ENCODE measurements around the gene CPM.
"Not testable (repeated sequence)": the region's sequence is repeated elsewhere in the genome, so short reads cannot be mapped to it uniquely, and the experiment has no call there.

Gene CPM

DNA sequence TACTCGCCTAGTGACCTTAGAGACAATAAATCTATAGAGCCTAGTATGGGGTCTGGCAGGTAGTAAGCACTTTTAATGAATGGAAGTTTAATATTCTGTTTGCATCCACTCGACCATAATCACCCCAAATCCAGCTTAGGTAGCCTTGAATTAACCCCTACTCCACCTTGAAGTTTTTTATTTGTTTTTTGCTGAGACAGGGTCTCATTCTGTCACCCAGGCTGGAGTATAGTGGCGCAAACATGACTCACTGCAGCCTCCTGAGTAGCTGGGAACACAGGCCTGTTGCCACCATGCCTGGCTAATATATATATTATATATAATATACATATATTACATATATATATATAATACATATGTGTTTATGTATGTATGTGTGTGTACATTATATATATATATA is 86.2 kb downstream of the CPM start:
- DNase-seq: no peak

DNA sequence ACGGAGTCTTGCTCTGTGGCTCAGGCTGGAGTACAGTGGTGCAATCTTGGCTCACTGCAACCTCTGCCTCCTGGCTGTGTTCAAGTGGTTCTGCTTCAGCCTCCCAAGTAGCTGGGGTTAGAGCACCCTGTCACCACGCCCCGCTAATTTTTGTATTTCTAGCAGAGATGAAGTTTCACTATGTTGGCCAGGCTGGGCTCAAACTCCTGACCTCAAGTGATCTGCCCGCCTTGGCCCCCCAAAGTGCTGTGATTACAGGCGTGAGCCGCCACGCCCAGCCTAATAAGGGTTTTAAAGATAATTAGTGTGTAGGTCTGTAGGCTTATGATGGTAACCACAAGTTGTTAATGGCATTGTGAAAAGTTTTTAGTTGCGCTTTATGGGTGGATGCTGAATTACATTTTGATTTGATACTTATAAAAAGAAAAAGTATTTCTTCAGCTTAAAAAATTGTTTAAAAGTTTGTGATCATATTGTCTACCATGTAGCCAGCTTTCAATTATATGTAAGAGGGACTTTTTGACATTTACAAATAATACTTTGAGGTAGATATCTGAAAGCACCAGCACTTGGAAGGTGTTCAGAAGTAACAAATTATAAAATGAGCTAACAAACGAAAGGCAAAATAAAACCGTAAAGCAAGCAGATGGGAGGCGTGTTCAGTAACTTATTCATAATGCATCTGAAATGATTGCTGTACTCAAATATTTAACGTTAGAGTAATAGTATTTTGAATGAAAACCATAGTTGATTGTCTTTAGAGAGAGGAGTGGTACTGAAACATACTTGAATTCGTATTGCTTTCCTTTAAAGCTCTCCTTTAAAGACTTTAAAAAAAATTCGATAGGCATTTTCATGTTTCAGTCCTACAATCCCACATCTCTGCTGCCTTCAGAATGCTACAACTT is 87.9 kb downstream of the CPM start:
- DNase-seq: no peak

DNA sequence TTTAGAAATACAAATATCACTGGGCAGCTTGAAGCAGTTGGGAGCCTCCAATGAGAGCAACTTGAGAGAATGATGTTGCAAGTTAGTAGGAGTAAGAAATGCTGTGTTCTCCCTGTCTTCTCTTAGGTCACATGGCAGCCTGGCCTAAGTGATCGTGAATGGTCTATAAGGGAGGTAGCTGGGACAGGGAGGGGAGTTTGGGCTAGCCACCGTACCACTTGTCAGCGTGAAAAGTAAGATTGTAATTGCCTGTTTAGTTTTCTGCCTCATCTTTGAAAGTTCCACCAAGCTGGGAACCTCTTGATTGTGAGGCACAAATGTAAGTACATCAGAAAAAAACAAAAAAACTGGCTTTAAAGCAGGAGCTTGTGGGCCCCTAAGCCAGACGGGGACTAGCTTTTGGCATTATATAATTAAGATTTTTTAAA is 88.6 kb downstream of the CPM start:
- DNase-seq: no peak

DNA sequence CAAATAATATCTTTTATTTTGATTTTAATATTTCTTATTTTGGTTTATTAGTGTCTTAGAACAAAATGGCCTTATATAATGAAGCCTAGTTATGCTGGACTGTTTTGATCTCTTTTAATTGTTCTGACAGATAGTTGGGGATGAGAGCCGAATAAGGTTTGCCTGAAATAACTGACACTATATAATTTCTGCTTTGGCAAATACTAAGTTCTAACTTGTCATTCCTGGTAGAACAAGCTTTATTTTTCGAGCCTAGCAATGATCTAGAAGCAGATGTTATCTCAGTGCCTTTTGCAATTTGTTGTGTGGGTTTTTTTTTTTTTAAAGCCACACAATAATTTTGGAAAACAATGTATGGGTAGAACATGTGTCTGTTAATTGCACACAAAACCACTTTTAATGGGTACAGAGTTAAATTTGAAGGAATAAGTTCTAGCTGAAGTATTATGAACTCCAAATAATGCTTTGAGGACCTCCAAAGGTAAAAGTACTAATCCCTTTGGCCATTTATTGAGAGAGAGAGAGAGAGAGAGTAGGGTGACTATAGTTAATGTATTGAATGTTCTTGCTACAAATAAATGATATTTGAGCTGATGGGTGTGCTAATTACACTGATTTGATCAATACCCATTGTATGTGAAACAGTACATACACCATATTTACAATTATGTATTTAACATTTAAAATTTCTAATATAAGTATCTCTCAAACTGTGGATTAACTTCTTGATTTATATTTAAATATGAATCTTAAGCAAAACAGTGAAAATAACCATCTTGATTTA is 90.0 kb downstream of the CPM start:
- DNase-seq: no peak

GRCh38 chr12:68842123-68842522 is 90.8 kb downstream of the CPM start:
- DNase-seq: no peak

DNA sequence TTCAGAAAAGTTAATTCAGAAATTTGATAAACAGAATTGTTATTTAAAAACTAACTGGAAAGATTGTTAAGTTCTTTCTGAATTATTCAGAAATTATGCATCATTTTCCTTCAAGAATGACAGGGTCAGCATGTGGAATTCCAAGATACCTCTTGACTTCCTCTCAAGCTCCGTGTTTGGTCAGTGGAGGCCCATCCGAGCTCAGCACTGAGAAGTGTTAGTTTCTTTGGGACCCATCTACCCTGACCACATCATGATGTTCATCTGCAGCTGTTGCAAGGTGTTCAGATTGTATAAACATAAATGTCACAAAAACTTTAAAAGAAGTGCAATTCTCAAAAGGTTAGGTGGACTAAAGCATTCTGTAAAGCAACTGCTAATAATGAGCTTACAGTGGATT is 91.3 kb downstream of the CPM start:
- no peak for DNase-seq

DNA sequence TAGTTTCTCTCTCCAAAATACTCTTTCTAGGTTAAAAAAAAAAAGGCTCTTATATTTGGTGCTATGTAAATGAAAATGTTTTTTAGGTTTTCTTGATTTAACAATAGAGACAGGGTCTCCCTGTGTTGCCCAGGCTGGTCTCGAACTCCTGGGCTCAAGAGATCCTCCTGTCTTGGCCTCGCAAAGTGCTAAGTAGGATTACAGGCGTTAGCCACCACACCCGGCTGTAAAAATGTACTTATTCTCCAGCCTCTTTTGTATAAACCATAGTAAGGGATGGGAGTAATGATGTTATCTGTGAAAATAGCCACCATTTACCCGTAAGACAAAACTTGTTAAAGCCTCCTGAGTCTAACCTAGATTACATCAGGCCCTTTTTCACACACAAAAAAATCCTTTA is 91.8 kb downstream of the CPM start:
- DNase-seq: not testable (repeated sequence)

GRCh38 chr12:68839183-68840147 is 93.5 kb downstream of the CPM start:
- no peak for DNase-seq

- DNase-seq: no peak
Measured at GRCh38 chr12:68838046-68838886, 94.7 kb downstream of the CPM start.

DNA sequence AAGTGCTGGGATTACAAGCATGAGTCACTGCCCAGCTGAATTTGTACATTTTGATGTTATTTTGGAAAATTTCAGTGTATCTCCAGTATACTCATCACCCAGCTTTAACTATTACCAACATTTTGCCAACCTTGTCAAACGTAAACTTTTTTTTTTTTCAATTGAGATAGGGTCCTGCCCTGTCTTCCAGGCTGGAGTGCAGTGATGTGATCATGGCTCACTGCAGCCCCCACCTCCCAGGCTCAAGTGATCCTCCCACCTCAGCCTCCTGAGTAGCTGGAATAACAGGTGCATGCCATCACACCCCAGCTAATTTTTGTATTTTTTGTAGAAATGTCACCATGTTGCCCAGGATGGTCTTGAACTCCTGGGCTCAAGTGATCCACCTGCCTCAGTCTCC is 95.8 kb downstream of the CPM start:
- no peak for DNase-seq

- DNase-seq: no peak
Measured at GRCh38 chr12:68835333-68835908, 97.5 kb downstream of the CPM start.

DNA sequence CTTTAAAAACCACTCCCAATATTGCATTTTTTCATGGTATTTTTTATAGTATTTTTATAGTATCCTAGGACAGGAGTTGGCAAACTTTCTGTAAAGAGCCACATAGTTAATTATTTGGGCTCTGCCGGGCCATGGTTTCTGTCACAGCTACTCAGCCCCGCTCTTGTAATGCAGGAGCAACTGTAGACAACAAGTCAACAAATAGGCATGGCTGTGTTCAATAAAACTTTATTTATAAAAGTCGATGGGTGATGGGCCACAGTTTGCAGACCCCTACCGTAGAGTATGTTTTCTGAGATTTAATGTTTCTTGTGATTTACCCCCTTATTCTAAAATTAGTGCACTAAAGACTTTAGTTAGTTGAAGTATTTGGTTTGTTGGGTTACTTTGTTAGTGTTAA is 99.5 kb downstream of the CPM start:
- DNase-seq: no peak

GRCh38 chr12:68832504-68832867 is 100.5 kb downstream of the CPM start:
- no peak for DNase-seq

GRCh38 chr12:68831751-68832503 is 101.0 kb downstream of the CPM start:
- no peak for DNase-seq

DNA sequence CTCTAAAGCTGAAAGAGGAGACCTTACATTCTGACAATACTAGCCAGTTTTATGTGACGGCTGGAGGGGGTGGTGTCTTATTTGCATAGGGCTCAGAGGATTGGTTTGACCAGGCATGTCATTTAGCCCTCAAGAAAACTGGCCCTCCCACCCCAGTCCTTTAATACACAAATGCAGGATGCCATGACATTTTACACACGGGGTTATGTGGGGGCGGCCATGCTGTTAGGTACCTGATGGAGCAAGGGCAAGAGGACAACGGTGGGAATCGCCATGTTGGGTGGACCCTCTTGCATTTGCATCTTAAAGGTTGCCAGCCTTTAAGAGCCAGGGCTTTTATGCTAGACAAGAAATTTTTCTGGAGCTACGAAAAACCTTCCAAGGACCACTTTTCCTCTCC is 101.7 kb downstream of the CPM start:
- DNase-seq: no peak

GRCh38 chr12:68828672-68829068 is 104.3 kb downstream of the CPM start:
- DNase-seq: no peak

- DNase-seq: no peak
Measured at GRCh38 chr12:68827895-68828671, 104.9 kb downstream of the CPM start.

GRCh38 chr12:68825569-68826217 is 107.3 kb downstream of the CPM start:
- no peak for DNase-seq

DNA sequence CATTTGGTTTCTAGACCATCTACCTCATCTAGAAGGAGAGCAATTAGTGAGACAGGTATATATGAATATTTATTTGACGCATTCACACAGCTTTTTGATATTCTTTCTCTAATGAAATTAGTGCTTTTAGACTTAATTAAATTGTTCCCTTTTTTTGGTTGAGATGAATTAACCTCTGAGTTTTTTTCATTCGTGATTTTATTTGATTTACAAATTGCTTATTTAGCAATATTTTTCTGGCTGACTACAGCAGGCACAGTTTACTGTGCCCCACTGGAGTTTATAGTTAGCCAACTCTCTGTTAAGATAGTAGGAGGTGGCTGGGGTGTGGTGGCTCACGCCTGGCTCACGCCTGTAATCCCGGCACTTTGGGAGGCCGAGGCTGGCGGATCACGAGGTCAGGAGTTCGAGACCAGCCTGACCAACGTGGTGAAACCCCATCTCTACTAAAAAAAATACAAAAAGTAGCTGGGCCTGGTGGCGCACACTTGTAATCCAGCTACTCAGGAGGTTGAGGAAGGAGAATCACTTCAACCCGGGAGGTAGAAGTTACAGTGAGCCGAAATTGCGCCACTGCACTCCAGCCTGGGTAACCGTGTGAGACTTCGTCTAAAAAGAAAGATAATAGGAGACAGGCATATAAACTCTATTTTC is 108.2 kb downstream of the CPM start:
- no peak for DNase-seq

Measured in central memory CD4-positive, alpha-beta T cell (primary cell).